Kidney (tissue), 14 donors: ENCODE results near the gene ZNF511. TPM values are rescaled to one million over a fixed set of nuclear protein-coding genes. Genes with fewer than 3 reads are reported as not detected.

Source experiments
- DNase-seq, 5 donors: peaks; one replicate each; pipeline ENCODE4 v3.0.0-alpha.2; 2013 to 2020
- FAIRE-seq: peaks from 2 replicates; lab custom pipeline; 2012; peaks lifted over from hg19 to GRCh38; lab: Jason Lieb, UNC
- H3K27ac ChIP-seq, 2 donors: one replicate each; pipeline ENCODE4 v1.7.0; 2013; ENCODE audit warnings: low read depth in 2 of 2, low read length in 2 of 2, inconsistent platforms in 1 of 2
- H3K27me3 ChIP-seq: one replicate; pipeline ENCODE4 v1.7.1; 2013; ENCODE audit warnings: low read length, inconsistent platforms; ENCODE audit not compliant: control insufficient read depth, insufficient read depth
- H3K36me3 ChIP-seq, 3 donors: one replicate each; pipeline versions ENCODE4 v1.7.0 to v1.7.1; 2013; ENCODE audit warnings: low read length in 3 of 3, control low read depth in 1 of 3, inconsistent platforms in 1 of 3; ENCODE audit not compliant: insufficient read depth in 3 of 3, control insufficient read depth in 2 of 3
- H3K4me1 ChIP-seq, 3 donors: one replicate each; pipeline versions ENCODE4 v1.7.0 to v1.7.1; 2013; ENCODE audit warnings: low read length in 3 of 3, inconsistent platforms in 1 of 3, low read depth in 1 of 3; ENCODE audit not compliant: control insufficient read depth in 2 of 3, insufficient read depth in 2 of 3
- H3K4me3 ChIP-seq, 3 donors: one replicate each; pipeline versions ENCODE4 v1.7.0 to v1.8.1; 2013; ENCODE audit warnings: low read length in 3 of 3, control low read depth in 1 of 3, inconsistent platforms in 1 of 3
- H3K9ac ChIP-seq, 3 donors: one replicate each; pipeline versions ENCODE4 v1.7.0 to v1.7.1; 2013; ENCODE audit warnings: low read length in 3 of 3, control low read depth in 1 of 3, inconsistent platforms in 1 of 3
- H3K9me3 ChIP-seq, 3 donors: one replicate each; pipeline versions ENCODE4 v1.7.0 to v1.7.1; 2013; ENCODE audit warnings: low read length in 3 of 3, control low read depth in 1 of 3, inconsistent platforms in 1 of 3; ENCODE audit not compliant: control insufficient read depth in 2 of 3, insufficient read depth in 1 of 3
- CTCF ChIP-seq: IDR thresholded peaks from 3 replicates; pipeline ENCODE4 v1.5.1; 2012; ENCODE audit warnings: mild to moderate bottlenecking, moderate library complexity, borderline replicate concordance; ENCODE audit not compliant: insufficient read depth; ENCODE audit errors: extremely low read depth
- intact Hi-C: fragments of 100-400 bp; cut with DNase I; formaldehyde crosslinking; loops from one replicate; pipeline ENCODE4 v1.11.1; 2022
- polyA plus RNA-seq: library from polyadenylated mRNA; stranded (reverse); fragments of 350-450 nt; fragmentation: Illumina TruSeq; extraction: RNeasy Lipid Tissue Mini Kit (QIAGEN cat#74804); gene quantifications from one replicate; pipeline ENCODE4 v1.2.3, GENCODE V29; 2014; ENCODE audit warnings: low read depth, low replicate concordance; ENCODE audit not compliant: insufficient read depth
- total RNA-seq: library from RNA; stranded (reverse); fragmentation: NEBNext Ultra II Directional; extraction: Animal tissue kit (Norgen Biotek cat#: 25700); gene quantifications from one replicate; pipeline ENCODE4 v1.2.1, GENCODE V29; 2021
- donor health status: control.
- donor health status: control.
- donor health status: control.
- donor health status: control.
- donor health status: control.
- donor health status: DM: yes; HTN: yes; CAD: no.
- donor health status: Normal renal cell carcinoma (clear cell type).

ZNF511 gene
- total and polyA plus RNA-seq, 2 donors from 2014 or later, result 35.6 to 50.7 TPM

- H3K4me1 ChIP-seq, result peaks cover 3 to 27% (median 14%) of the 10 kb centered on the region in 3 donors
- DNase-seq, result peak in 4 of 5 donors; percentile 30 to 71 (median 56)
- TF ChIP-seq CTCF, result no peak
- no peaks in the 10 kb centered on the region for H3K9me3 ChIP-seq
- H3K4me3 ChIP-seq, result peak overlapping the region in 2 of 3 donors; percentile 89 to 95
- H3K9ac ChIP-seq, result peak overlapping the region in 1 of 3 donors; percentile 68
- FAIRE-seq, result no peak
- peak overlapping the region; percentile 44 to 56 for H3K27ac ChIP-seq
- H3K27me3 ChIP-seq, result no peaks in the 10 kb centered on the region
- intact Hi-C loops, result no loop called here
- H3K36me3 ChIP-seq, result peaks cover 2 to 20% (median 4%) of the 10 kb centered on the region in 3 donors
Measured at GRCh38 chr10:133306941-133307379, 1.8 kb upstream of the ZNF511 start.

- Histone ChIP-seq H3K27me3 (no peaks in the 10 kb centered on the region), H3K4me1 (peaks cover 3 to 27% (median 14%) of the 10 kb centered on the region in 3 donors), H3K9me3 (no peaks in the 10 kb centered on the region), H3K27ac (peak overlapping the region; percentile 90 to 97), H3K9ac (peak overlapping the region; percentile 68 to 79 (median 78)), H3K4me3 (peak overlapping the region; percentile 89 to 95 (median 90)), H3K36me3 (peaks cover 0 to 15% (median 2%) of the 10 kb centered on the region in 3 donors)
- FAIRE-seq, result no peak
- peak; percentile 88 to 93 (median 91) for DNase-seq
- intact Hi-C loops, result no loop called here
- TF ChIP-seq CTCF, result peak; percentile 65
Measured at GRCh38 chr10:133307776-133308420, 816 bp upstream of the ZNF511 start.

- intact Hi-C loops, result no loop called here
- H3K9ac ChIP-seq, result peak overlapping the region in 2 of 3 donors; percentile 49 to 68
- FAIRE-seq (no peak), DNase-seq (peak; percentile 89 to 98 (median 94))
- H3K4me1 ChIP-seq, result peaks cover 3 to 27% (median 14%) of the 10 kb centered on the region in 3 donors
- H3K9me3 ChIP-seq, result no peaks in the 10 kb centered on the region
- peak overlapping the region; percentile 89 to 95 (median 90) for H3K4me3 ChIP-seq
- H3K27ac ChIP-seq, result peak overlapping the region; percentile 90 to 97
- no peaks in the 10 kb centered on the region for H3K27me3 ChIP-seq
- peaks cover 0 to 16% (median 2%) of the 10 kb centered on the region in 3 donors for H3K36me3 ChIP-seq
- TF ChIP-seq CTCF, result no peak
Measured at GRCh38 chr10:133309100-133309719, 496 bp downstream of the ZNF511 start.
